Choroid plexus epithelial cell (primary cell): Measurements from ENCODE around the gene MRPL58.

Experiments used
- DNase-seq: peaks from one replicate; pipeline ENCODE4 v3.0.0-alpha.2; 2010; ENCODE audit warnings: low read depth
- H3K4me3 ChIP-seq: 2 replicates; pipeline ENCODE4 v1.5.1; 2011; ENCODE audit warnings: low read depth, mild to moderate bottlenecking, control low read depth, low read length, moderate library complexity
- TF ChIP-seq, protein P1 (sequence below): conservative IDR thresholded peaks from 2 replicates; pipeline ENCODE4 v1.5.1; 2011; ENCODE audit warnings: low read depth, mild to moderate bottlenecking, control low read depth, inconsistent platforms, low read length, moderate library complexity

The MRPL58 gene

GRCh38 chr17:75063626-75064025, 51.2 kb downstream of the MRPL58 start:
- no peak for DNase-seq
- TF ChIP-seq, protein P1, sequence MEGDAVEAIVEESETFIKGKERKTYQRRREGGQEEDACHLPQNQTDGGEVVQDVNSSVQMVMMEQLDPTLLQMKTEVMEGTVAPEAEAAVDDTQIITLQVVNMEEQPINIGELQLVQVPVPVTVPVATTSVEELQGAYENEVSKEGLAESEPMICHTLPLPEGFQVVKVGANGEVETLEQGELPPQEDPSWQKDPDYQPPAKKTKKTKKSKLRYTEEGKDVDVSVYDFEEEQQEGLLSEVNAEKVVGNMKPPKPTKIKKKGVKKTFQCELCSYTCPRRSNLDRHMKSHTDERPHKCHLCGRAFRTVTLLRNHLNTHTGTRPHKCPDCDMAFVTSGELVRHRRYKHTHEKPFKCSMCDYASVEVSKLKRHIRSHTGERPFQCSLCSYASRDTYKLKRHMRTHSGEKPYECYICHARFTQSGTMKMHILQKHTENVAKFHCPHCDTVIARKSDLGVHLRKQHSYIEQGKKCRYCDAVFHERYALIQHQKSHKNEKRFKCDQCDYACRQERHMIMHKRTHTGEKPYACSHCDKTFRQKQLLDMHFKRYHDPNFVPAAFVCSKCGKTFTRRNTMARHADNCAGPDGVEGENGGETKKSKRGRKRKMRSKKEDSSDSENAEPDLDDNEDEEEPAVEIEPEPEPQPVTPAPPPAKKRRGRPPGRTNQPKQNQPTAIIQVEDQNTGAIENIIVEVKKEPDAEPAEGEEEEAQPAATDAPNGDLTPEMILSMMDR: no peak
- H3K4me3 ChIP-seq: no peak overlapping the region

DNA sequence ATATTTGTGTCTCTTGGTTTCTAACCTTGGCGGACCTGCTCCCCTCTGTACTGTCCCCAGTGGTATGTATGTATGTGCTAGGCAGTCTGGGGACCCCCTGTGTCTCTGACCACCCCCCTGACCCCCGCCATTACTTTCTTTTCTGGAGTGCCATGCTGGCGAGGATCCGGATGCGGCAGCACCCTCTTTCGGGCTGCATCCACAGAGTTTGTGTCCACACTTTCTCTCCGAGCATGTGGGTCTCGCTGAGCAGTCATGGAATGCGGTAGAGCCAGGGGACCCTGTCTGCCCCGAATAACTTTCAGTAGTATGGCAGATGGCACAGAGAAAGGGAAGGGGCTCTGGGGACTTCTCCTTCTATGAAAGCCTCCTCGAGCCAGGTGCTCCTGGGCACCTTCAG, 51.6 kb downstream of the MRPL58 start:
- TF ChIP-seq, protein P1: no peak
- no peak overlapping the region for H3K4me3 ChIP-seq
- DNase-seq: no peak

DNA sequence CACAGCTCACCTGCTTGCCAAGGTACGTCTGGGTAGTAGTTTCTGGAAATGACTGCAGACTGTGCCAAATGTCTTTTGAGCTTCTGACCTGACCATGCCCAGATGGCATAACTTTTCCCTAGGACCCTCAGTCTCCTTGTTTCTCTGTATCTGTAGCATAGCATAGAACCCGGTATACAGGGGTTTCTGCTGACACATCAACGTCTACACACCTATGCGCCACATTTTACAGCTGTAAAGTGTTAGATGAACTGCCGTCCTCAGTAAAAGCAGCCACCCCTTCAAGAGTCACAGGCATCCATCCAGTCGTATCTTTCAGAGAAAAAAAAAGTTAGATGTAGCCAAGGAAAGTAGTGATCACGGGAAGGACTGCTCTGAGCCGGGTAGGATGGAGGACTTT, 52.0 kb downstream of the MRPL58 start:
- TF ChIP-seq, protein P1: no peak
- H3K4me3 ChIP-seq: no peak overlapping the region
- DNase-seq: no peak

DNA sequence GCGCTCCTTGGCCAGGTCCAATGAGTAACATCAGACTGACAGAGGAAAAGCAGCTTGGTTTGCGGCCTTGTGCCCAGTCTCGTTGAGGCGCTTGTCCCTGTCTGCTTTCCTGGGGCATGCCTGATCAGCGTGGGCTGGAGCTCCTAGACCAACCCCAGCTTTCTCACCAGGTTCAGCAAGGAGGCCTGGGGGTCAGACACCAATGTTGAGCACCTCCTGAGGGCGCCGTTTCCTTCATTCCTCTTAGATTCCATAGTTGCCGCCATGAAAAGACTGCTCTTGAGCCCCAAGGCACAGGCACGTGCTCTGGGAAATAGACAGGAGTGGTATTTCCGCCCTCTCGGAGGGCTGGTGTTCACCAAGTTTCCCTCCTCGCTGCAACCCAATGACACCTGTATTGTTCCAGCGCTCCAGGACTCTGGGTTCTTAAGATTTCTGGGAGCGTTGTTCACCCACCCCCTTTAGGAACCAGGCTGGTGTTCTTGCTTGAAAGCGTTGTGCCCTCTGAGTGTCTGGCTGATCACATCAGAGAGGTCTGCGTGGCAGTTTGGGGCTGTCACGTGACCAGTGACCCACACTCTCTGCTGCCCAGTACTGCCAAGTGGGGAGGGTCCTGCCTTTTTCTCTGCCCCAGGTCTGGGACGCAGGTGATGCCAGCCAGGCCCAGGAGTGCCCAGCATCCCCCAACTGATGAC, 52.5 kb downstream of the MRPL58 start:
- TF ChIP-seq, protein P1: no peak
- no peak overlapping the region for H3K4me3 ChIP-seq
- no peak for DNase-seq

GRCh38 chr17:75065562-75066151, 53.2 kb downstream of the MRPL58 start:
- TF ChIP-seq, protein P1: no peak
- H3K4me3 ChIP-seq: no peak overlapping the region
- DNase-seq: peak; percentile 63

GRCh38 chr17:75067856-75068255, 55.4 kb downstream of the MRPL58 start:
- DNase-seq: no peak
- H3K4me3 ChIP-seq: no peak overlapping the region
- TF ChIP-seq, protein P1: no peak

DNA sequence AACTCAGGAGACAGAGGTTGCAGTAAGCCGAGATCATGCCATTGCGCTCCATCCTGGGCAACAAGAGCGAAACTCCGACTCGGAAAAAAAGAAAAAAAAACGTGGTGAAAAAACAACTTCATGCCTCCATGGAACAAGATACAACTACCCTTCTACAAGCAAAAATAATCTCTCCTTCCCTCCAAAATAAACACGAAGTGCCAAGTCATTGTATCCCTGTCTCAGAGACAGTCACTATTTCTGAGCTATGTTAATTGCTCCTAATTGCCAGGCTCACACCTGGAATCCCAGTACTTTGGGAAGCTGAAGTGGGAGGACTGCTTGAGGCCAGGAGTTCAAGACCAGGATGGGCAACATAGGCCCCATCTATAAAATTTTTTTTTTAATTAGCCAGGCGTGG, 56.3 kb downstream of the MRPL58 start:
- H3K4me3 ChIP-seq: no peak overlapping the region
- DNase-seq: no peak
- TF ChIP-seq, protein P1: no peak
